Prostate gland (tissue), 2 donors: Measurements from ENCODE around the gene TOMM40.

ENCODE experiments used
- POLR2A ChIP-seq: fragments of 450-650 bp; IDR thresholded peaks from one replicate; pipeline ENCODE4 v1.6.1; 2016; ENCODE audit warnings: antibody characterized with exemption, mild to moderate bottlenecking
- TF ChIP-seq, protein P1 (sequence below), 4 experiments: fragments of 200-600 bp in 2 of 4; fragments of 450-650 bp in 2 of 4; sonication (generic) in 2 of 4; IDR thresholded peaks; 1 replicate in 3 of 4; 2 replicates in 1 of 4; pipeline ENCODE4 v1.5.1; 2016 to 2019; ENCODE audit warnings: antibody characterized with exemption in 4 of 4, mild to moderate bottlenecking in 2 of 4, moderate library complexity in 2 of 4

DNA sequence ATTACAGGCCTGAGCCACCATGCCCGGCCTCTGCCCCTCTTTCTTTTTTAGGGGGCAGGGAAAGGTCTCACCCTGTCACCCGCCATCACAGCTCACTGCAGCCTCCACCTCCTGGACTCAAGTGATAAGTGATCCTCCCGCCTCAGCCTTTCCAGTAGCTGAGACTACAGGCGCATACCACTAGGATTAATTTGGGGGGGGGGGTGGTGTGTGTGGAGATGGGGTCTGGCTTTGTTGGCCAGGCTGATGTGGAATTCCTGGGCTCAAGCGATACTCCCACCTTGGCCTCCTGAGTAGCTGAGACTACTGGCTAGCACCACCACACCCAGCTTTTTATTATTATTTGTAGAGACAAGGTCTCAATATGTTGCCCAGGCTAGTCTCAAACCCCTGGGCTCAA is 18.7 kb downstream of the TOMM40 start:
- TF ChIP-seq POLR2A = no peak
- TF ChIP-seq, protein P1, sequence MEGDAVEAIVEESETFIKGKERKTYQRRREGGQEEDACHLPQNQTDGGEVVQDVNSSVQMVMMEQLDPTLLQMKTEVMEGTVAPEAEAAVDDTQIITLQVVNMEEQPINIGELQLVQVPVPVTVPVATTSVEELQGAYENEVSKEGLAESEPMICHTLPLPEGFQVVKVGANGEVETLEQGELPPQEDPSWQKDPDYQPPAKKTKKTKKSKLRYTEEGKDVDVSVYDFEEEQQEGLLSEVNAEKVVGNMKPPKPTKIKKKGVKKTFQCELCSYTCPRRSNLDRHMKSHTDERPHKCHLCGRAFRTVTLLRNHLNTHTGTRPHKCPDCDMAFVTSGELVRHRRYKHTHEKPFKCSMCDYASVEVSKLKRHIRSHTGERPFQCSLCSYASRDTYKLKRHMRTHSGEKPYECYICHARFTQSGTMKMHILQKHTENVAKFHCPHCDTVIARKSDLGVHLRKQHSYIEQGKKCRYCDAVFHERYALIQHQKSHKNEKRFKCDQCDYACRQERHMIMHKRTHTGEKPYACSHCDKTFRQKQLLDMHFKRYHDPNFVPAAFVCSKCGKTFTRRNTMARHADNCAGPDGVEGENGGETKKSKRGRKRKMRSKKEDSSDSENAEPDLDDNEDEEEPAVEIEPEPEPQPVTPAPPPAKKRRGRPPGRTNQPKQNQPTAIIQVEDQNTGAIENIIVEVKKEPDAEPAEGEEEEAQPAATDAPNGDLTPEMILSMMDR (IDR thresholded peaks at IDR 0.05) = no peak
